ENCODE data around the gene LACTBL1.

DNA sequence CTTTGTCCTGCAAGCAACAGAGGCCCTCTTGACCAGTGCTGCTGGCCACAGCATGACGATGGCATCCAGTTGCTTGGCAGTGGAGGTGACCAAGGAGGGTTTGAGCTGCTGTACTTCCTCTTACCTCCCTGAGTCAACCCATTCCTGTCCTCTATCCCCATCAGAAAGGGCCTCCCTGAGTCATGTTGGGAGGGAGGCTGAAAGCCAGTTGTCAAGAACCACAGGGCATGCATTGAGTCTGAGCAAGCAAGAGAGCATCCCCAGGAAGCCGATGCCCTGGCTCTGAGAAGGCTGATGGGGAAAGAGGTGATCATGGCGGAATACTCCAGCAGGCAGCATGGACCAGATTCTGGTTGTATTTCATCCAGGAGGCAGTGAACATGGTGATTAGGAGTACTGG is 69.6 kb downstream of the LACTBL1 start:
- TF ChIP-seq, protein P1, sequence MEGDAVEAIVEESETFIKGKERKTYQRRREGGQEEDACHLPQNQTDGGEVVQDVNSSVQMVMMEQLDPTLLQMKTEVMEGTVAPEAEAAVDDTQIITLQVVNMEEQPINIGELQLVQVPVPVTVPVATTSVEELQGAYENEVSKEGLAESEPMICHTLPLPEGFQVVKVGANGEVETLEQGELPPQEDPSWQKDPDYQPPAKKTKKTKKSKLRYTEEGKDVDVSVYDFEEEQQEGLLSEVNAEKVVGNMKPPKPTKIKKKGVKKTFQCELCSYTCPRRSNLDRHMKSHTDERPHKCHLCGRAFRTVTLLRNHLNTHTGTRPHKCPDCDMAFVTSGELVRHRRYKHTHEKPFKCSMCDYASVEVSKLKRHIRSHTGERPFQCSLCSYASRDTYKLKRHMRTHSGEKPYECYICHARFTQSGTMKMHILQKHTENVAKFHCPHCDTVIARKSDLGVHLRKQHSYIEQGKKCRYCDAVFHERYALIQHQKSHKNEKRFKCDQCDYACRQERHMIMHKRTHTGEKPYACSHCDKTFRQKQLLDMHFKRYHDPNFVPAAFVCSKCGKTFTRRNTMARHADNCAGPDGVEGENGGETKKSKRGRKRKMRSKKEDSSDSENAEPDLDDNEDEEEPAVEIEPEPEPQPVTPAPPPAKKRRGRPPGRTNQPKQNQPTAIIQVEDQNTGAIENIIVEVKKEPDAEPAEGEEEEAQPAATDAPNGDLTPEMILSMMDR (IDR thresholded peaks at IDR 0.05) = no peak
- TF ChIP-seq POLR2A (IDR thresholded peaks at IDR 0.05) = no peak

Data from uterus (tissue), 2 donors.